Kidney (tissue), 14 donors: ENCODE measurements around the gene CDH13. TPM values are rescaled to one million over a fixed set of nuclear protein-coding genes. Genes with fewer than 3 reads are reported as not detected.

Experiments used
- DNase-seq, 5 donors: peaks; one replicate each; pipeline ENCODE4 v3.0.0-alpha.2; 2013 to 2020
- FAIRE-seq: peaks from 2 replicates; lab custom pipeline; 2012; peaks lifted over from hg19 to GRCh38; lab: Jason Lieb, UNC
- H3K27ac ChIP-seq, 2 donors: one replicate each; pipeline ENCODE4 v1.7.0; 2013; ENCODE audit warnings: low read depth in 2 of 2, low read length in 2 of 2, inconsistent platforms in 1 of 2
- H3K27me3 ChIP-seq: one replicate; pipeline ENCODE4 v1.7.1; 2013; ENCODE audit warnings: low read length, inconsistent platforms; ENCODE audit not compliant: control insufficient read depth, insufficient read depth
- H3K36me3 ChIP-seq, 3 donors: one replicate each; pipeline versions ENCODE4 v1.7.0 to v1.7.1; 2013; ENCODE audit warnings: low read length in 3 of 3, control low read depth in 1 of 3, inconsistent platforms in 1 of 3; ENCODE audit not compliant: insufficient read depth in 3 of 3, control insufficient read depth in 2 of 3
- H3K4me1 ChIP-seq, 3 donors: one replicate each; pipeline versions ENCODE4 v1.7.0 to v1.7.1; 2013; ENCODE audit warnings: low read length in 3 of 3, inconsistent platforms in 1 of 3, low read depth in 1 of 3; ENCODE audit not compliant: control insufficient read depth in 2 of 3, insufficient read depth in 2 of 3
- H3K4me3 ChIP-seq, 3 donors: one replicate each; pipeline versions ENCODE4 v1.7.0 to v1.8.1; 2013; ENCODE audit warnings: low read length in 3 of 3, control low read depth in 1 of 3, inconsistent platforms in 1 of 3
- H3K9ac ChIP-seq, 3 donors: one replicate each; pipeline versions ENCODE4 v1.7.0 to v1.7.1; 2013; ENCODE audit warnings: low read length in 3 of 3, control low read depth in 1 of 3, inconsistent platforms in 1 of 3
- H3K9me3 ChIP-seq, 3 donors: one replicate each; pipeline versions ENCODE4 v1.7.0 to v1.7.1; 2013; ENCODE audit warnings: low read length in 3 of 3, control low read depth in 1 of 3, inconsistent platforms in 1 of 3; ENCODE audit not compliant: control insufficient read depth in 2 of 3, insufficient read depth in 1 of 3
- intact Hi-C: fragments of 100-400 bp; cut with DNase I; formaldehyde crosslinking; loops from one replicate; pipeline ENCODE4 v1.11.1; 2022
- polyA plus RNA-seq: library from polyadenylated mRNA; stranded (reverse); fragments of 350-450 nt; fragmentation: Illumina TruSeq; extraction: RNeasy Lipid Tissue Mini Kit (QIAGEN cat#74804); gene quantifications from one replicate; pipeline ENCODE4 v1.2.3, GENCODE V29; 2014; ENCODE audit warnings: low read depth, low replicate concordance; ENCODE audit not compliant: insufficient read depth
- total RNA-seq: library from RNA; stranded (reverse); fragmentation: NEBNext Ultra II Directional; extraction: Animal tissue kit (Norgen Biotek cat#: 25700); gene quantifications from one replicate; pipeline ENCODE4 v1.2.1, GENCODE V29; 2021
- TF ChIP-seq, protein P1 (sequence below): IDR thresholded peaks from 3 replicates; pipeline ENCODE4 v1.5.1; 2012; ENCODE audit warnings: mild to moderate bottlenecking, moderate library complexity, borderline replicate concordance; ENCODE audit not compliant: insufficient read depth; ENCODE audit errors: extremely low read depth
- donor health status: control.
- donor health status: control.
- donor health status: control.
- donor health status: control.
- donor health status: control.
- donor health status: DM: yes; HTN: yes; CAD: no.
- donor health status: Normal renal cell carcinoma (clear cell type).

The CDH13 gene
- total and polyA plus RNA-seq, 2 donors from 2014 or later, result 4.8 to 13.8 TPM

DNA sequence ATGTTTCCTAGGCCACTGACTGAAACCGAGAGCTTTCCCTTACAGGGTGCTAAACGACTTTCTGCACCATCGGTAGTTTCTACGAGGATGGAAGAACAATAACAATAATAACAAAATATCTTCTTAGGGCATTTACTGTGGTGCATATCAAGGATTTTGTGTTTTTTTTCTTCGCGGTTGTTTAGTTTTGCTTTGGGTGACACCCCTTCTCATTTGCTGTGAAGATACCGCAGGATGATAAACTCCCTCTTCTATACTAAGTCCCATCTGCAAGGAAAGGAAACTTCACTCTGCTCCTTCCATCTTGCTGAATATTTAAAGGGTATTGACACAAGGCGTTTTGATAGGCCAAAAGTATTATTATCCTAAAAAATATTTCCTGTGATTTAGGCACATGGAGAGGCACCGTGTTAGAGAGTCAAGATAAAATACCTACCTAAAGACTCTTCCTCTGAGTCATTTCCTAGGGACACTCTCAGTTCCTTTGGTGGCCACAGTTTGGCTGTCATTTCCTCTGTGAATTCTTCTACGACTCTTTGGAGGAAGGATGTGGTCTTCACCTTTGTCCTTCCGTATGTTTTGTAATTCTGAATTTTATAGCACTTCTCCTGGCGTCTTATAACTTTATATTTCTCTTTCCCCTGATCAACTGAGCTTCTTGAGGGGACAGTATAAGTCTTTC lies 318.8 kb downstream of the CDH13 start:
- intact Hi-C loops, result no loop called here
- no peak overlapping the region for H3K9ac ChIP-seq
- TF ChIP-seq, protein P1, sequence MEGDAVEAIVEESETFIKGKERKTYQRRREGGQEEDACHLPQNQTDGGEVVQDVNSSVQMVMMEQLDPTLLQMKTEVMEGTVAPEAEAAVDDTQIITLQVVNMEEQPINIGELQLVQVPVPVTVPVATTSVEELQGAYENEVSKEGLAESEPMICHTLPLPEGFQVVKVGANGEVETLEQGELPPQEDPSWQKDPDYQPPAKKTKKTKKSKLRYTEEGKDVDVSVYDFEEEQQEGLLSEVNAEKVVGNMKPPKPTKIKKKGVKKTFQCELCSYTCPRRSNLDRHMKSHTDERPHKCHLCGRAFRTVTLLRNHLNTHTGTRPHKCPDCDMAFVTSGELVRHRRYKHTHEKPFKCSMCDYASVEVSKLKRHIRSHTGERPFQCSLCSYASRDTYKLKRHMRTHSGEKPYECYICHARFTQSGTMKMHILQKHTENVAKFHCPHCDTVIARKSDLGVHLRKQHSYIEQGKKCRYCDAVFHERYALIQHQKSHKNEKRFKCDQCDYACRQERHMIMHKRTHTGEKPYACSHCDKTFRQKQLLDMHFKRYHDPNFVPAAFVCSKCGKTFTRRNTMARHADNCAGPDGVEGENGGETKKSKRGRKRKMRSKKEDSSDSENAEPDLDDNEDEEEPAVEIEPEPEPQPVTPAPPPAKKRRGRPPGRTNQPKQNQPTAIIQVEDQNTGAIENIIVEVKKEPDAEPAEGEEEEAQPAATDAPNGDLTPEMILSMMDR, result no peak

DNA sequence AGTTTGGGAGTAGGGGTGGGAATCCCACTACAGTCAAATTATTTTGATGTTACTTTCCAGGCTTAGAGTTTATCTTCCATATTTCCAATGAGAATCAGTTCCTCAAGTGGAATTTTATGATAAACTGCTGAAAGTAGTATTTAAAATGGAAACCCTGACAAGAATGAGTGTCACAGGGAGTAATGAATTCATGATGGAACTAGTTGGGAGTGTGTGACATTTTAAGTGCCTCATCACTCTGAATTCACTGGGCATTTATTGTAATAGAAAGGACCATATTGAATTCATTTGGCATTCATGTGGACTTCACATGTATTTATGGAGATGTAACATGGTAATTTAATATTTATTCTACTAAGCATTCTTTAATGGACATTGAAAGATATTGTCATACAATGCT lies 320.9 kb downstream of the CDH13 start:
- DNase-seq, result no peak
- H3K9ac ChIP-seq, result no peak overlapping the region
- no peak for FAIRE-seq

More for the DNA sequence above, 318.8 kb downstream of the CDH13 start:
- Histone ChIP-seq H3K4me1 (no peaks in the 10 kb centered on the region), H3K27ac (no peak overlapping the region), H3K27me3 (no peaks in the 10 kb centered on the region), H3K9me3 (no peaks in the 10 kb centered on the region), H3K36me3 (no peaks in the 10 kb centered on the region), H3K4me3 (no peak overlapping the region)
- FAIRE-seq, result no peak
- no peak for DNase-seq

DNA sequence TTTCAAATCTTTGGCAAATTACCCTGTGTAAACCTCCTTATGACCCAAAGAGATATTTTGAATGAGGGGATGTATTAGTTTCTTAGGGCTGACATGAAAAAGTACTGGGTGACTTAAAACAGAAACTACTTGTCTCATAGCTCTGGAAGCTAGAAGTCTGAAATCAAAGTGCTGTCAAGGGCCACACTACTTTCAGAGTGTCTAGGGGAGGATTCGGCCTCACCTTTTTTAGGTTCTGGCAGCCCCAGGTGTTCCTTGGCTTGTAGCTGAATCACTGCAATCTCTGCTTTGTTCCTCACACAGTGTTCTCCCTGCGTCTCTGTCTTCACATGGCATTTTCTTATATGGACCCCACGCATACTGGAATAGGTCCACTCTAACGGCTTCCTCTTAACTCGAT lies 322.2 kb downstream of the CDH13 start:
- FAIRE-seq, result no peak

More for the DNA sequence above, 320.9 kb downstream of the CDH13 start:
- TF ChIP-seq, protein P1, result no peak
- H3K4me3 ChIP-seq, result no peak overlapping the region
- H3K9me3 ChIP-seq, result no peaks in the 10 kb centered on the region
- intact Hi-C loops, result no loop called here
- no peaks in the 10 kb centered on the region for H3K27me3 ChIP-seq
- H3K36me3 ChIP-seq, result no peaks in the 10 kb centered on the region
- no peaks in the 10 kb centered on the region for H3K4me1 ChIP-seq
- no peak overlapping the region for H3K27ac ChIP-seq

More for the DNA sequence above, 322.2 kb downstream of the CDH13 start:
- Histone ChIP-seq H3K4me1 (no peaks in the 10 kb centered on the region), H3K9me3 (no peaks in the 10 kb centered on the region), H3K27ac (no peak overlapping the region), H3K36me3 (no peaks in the 10 kb centered on the region), H3K4me3 (no peak overlapping the region), H3K27me3 (no peaks in the 10 kb centered on the region), H3K9ac (no peak overlapping the region)
- DNase-seq, result no peak
- TF ChIP-seq, protein P1, result no peak
- intact Hi-C loops, result no loop called here
